Neural cell (in vitro differentiated cells): Measurements from ENCODE around the gene FHIT.

Source experiments
- TAF1 ChIP-seq: IDR thresholded peaks from 2 replicates; pipeline ENCODE4 v1.6.1; 2012; ENCODE audit warnings: low read depth
- TF ChIP-seq, protein P1 (sequence below): fragments of 450-650 bp; IDR thresholded peaks from 2 replicates; pipeline ENCODE4 v1.5.1; 2014; ENCODE audit warnings: antibody characterized with exemption, mild to moderate bottlenecking, moderate library complexity; ENCODE audit not compliant: poor library complexity, severe bottlenecking

DNA sequence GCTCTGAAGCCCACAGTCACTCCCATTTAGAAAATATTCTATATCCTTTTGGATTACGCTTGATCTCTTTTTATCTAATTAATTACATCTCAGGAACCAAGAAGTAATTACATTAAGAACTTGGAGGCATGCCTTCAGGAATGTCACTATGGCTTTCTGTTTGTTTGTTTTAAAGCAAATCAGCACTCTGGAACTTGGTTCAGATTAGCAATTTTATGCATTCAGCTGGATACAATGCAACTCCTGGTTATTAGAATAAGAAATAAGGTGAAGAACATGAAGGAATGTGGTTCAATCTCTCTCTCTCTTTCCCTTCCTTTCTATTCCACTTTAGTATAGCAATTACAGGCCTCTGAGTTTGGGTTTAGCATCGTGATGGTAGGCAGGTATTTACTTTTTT lies 235.8 kb downstream of the FHIT start:
- no peak for TF ChIP-seq TAF1
- TF ChIP-seq, protein P1, sequence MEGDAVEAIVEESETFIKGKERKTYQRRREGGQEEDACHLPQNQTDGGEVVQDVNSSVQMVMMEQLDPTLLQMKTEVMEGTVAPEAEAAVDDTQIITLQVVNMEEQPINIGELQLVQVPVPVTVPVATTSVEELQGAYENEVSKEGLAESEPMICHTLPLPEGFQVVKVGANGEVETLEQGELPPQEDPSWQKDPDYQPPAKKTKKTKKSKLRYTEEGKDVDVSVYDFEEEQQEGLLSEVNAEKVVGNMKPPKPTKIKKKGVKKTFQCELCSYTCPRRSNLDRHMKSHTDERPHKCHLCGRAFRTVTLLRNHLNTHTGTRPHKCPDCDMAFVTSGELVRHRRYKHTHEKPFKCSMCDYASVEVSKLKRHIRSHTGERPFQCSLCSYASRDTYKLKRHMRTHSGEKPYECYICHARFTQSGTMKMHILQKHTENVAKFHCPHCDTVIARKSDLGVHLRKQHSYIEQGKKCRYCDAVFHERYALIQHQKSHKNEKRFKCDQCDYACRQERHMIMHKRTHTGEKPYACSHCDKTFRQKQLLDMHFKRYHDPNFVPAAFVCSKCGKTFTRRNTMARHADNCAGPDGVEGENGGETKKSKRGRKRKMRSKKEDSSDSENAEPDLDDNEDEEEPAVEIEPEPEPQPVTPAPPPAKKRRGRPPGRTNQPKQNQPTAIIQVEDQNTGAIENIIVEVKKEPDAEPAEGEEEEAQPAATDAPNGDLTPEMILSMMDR: no peak
